ENCODE measurements around the gene SLC12A6.

DNA sequence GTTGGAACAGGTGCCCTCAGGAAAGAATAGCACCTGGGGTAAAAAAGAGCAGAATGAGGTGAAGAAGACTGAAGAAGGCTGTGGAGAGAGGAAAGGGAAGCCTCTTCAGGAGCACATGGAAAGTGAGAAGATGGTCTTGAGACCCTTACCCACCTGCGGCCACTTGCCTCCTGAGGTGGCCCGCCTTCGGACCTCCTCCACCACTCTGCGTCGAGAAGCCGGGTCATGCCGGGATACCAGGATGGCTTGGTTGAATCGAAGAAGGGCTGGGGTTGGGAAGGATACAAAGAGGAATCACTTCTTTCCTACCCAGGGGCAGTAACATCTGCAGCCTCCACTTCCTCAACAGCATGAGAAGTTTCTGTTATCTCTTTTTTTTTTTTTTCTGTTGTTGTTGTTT lies 26.5 kb upstream of the SLC12A6 start:
- no peak for TF ChIP-seq ZNF384 (IDR thresholded peaks at IDR 0.05)
- no peak for TF ChIP-seq FOXM1 (IDR thresholded peaks at IDR 0.05; ENCODE audit: borderline replicate concordance)
- TF ChIP-seq LEF1 (IDR thresholded peaks at IDR 0.05; ENCODE audit: borderline replicate concordance) = no peak
- no peak for TF ChIP-seq ARNT (IDR thresholded peaks at IDR 0.05)
- no peak for TF ChIP-seq BHLHE40 (IDR thresholded peaks at IDR 0.05; ENCODE audit: borderline replicate concordance)
- no peak for TF ChIP-seq TARDBP (IDR thresholded peaks at IDR 0.05)
